ENCODE results near the gene SEC24D.

Gene SEC24D

GRCh38 chr4:118741301-118741855 lies 94.5 kb downstream of the SEC24D start:
- Histone ChIP-seq H3K27ac (ENCODE audit: low read length) (no peak overlapping the region), H3K4me3 (ENCODE audit: low read length) (no peak overlapping the region), H3K9ac (ENCODE audit: low read length) (no peak overlapping the region), H3K36me3 (ENCODE audit: control insufficient read depth, low read depth, low read length) (peaks cover 68% of the 10 kb centered on the region), H3K27me3 (ENCODE audit: control insufficient read depth, insufficient read depth, low read length) (no peaks in the 10 kb centered on the region), H3K4me1 (ENCODE audit: control insufficient read depth, low read depth, low read length) (no peaks in the 10 kb centered on the region), H3K9me3 (ENCODE audit: control insufficient read depth, low read depth, low read length) (no peaks in the 10 kb centered on the region)

- Histone ChIP-seq H3K9me3 (ENCODE audit: control insufficient read depth, low read depth, low read length) (no peaks in the 10 kb centered on the region), H3K36me3 (ENCODE audit: control insufficient read depth, low read depth, low read length) (peaks cover 71% of the 10 kb centered on the region), H3K4me1 (ENCODE audit: control insufficient read depth, low read depth, low read length) (no peaks in the 10 kb centered on the region), H3K27me3 (ENCODE audit: control insufficient read depth, insufficient read depth, low read length) (no peaks in the 10 kb centered on the region), H3K4me3 (ENCODE audit: low read length) (no peak overlapping the region), H3K27ac (ENCODE audit: low read length) (no peak overlapping the region), H3K9ac (ENCODE audit: low read length) (no peak overlapping the region)
Measured at GRCh38 chr4:118740869-118741268, 95.1 kb downstream of the SEC24D start.

- H3K36me3 ChIP-seq (ENCODE audit: control insufficient read depth, low read depth, low read length), result peaks cover 71% of the 10 kb centered on the region
- H3K27ac ChIP-seq (ENCODE audit: low read length), result no peak overlapping the region
- H3K4me3 ChIP-seq (ENCODE audit: low read length), result no peak overlapping the region
- no peaks in the 10 kb centered on the region for H3K4me1 ChIP-seq (ENCODE audit: control insufficient read depth, low read depth, low read length)
- no peak overlapping the region for H3K9ac ChIP-seq (ENCODE audit: low read length)
- H3K9me3 ChIP-seq (ENCODE audit: control insufficient read depth, low read depth, low read length), result no peaks in the 10 kb centered on the region
- H3K27me3 ChIP-seq (ENCODE audit: control insufficient read depth, insufficient read depth, low read length), result no peaks in the 10 kb centered on the region
Measured at GRCh38 chr4:118739022-118739713, 96.8 kb downstream of the SEC24D start.

- Histone ChIP-seq H3K27me3 (ENCODE audit: control insufficient read depth, insufficient read depth, low read length) (no peaks in the 10 kb centered on the region), H3K9me3 (ENCODE audit: control insufficient read depth, low read depth, low read length) (no peaks in the 10 kb centered on the region), H3K9ac (ENCODE audit: low read length) (no peak overlapping the region), H3K27ac (ENCODE audit: low read length) (no peak overlapping the region), H3K36me3 (ENCODE audit: control insufficient read depth, low read depth, low read length) (peaks cover 66% of the 10 kb centered on the region), H3K4me3 (ENCODE audit: low read length) (no peak overlapping the region), H3K4me1 (ENCODE audit: control insufficient read depth, low read depth, low read length) (no peaks in the 10 kb centered on the region)
Measured at GRCh38 chr4:118738090-118738489, 97.8 kb downstream of the SEC24D start.

- Histone ChIP-seq H3K9me3 (ENCODE audit: control insufficient read depth, low read depth, low read length) (no peaks in the 10 kb centered on the region), H3K27me3 (ENCODE audit: control insufficient read depth, insufficient read depth, low read length) (no peaks in the 10 kb centered on the region), H3K4me3 (ENCODE audit: low read length) (no peak overlapping the region), H3K27ac (ENCODE audit: low read length) (no peak overlapping the region), H3K36me3 (ENCODE audit: control insufficient read depth, low read depth, low read length) (peaks cover 69% of the 10 kb centered on the region), H3K4me1 (ENCODE audit: control insufficient read depth, low read depth, low read length) (no peaks in the 10 kb centered on the region), H3K9ac (ENCODE audit: low read length) (no peak overlapping the region)
Measured at GRCh38 chr4:118736900-118737299, 99.0 kb downstream of the SEC24D start.

GRCh38 chr4:118734491-118735205 lies 101.3 kb downstream of the SEC24D start:
- no peaks in the 10 kb centered on the region for H3K27me3 ChIP-seq (ENCODE audit: control insufficient read depth, insufficient read depth, low read length)
- H3K9me3 ChIP-seq (ENCODE audit: control insufficient read depth, low read depth, low read length), result no peaks in the 10 kb centered on the region
- no peak overlapping the region for H3K4me3 ChIP-seq (ENCODE audit: low read length)
- H3K4me1 ChIP-seq (ENCODE audit: control insufficient read depth, low read depth, low read length), result no peaks in the 10 kb centered on the region
- no peak overlapping the region for H3K27ac ChIP-seq (ENCODE audit: low read length)
- H3K9ac ChIP-seq (ENCODE audit: low read length), result no peak overlapping the region
- peaks cover 72% of the 10 kb centered on the region for H3K36me3 ChIP-seq (ENCODE audit: control insufficient read depth, low read depth, low read length)

- Histone ChIP-seq H3K9me3 (ENCODE audit: control insufficient read depth, low read depth, low read length) (no peaks in the 10 kb centered on the region), H3K27ac (ENCODE audit: low read length) (no peak overlapping the region), H3K4me1 (ENCODE audit: control insufficient read depth, low read depth, low read length) (no peaks in the 10 kb centered on the region), H3K9ac (ENCODE audit: low read length) (no peak overlapping the region), H3K36me3 (ENCODE audit: control insufficient read depth, low read depth, low read length) (peaks cover 69% of the 10 kb centered on the region), H3K27me3 (ENCODE audit: control insufficient read depth, insufficient read depth, low read length) (no peaks in the 10 kb centered on the region), H3K4me3 (ENCODE audit: low read length) (no peak overlapping the region)
Measured at GRCh38 chr4:118732591-118733330, 103.2 kb downstream of the SEC24D start.

- no peaks in the 10 kb centered on the region for H3K9me3 ChIP-seq (ENCODE audit: control insufficient read depth, low read depth, low read length)
- no peaks in the 10 kb centered on the region for H3K4me1 ChIP-seq (ENCODE audit: control insufficient read depth, low read depth, low read length)
- no peak overlapping the region for H3K9ac ChIP-seq (ENCODE audit: low read length)
- H3K4me3 ChIP-seq (ENCODE audit: low read length), result no peak overlapping the region
- peaks cover 72% of the 10 kb centered on the region for H3K36me3 ChIP-seq (ENCODE audit: control insufficient read depth, low read depth, low read length)
- no peaks in the 10 kb centered on the region for H3K27me3 ChIP-seq (ENCODE audit: control insufficient read depth, insufficient read depth, low read length)
- H3K27ac ChIP-seq (ENCODE audit: low read length), result no peak overlapping the region
Measured at GRCh38 chr4:118730683-118731082, 105.2 kb downstream of the SEC24D start.

GRCh38 chr4:118729287-118730286 lies 106.3 kb downstream of the SEC24D start:
- no peaks in the 10 kb centered on the region for H3K4me1 ChIP-seq (ENCODE audit: control insufficient read depth, low read depth, low read length)
- no peak overlapping the region for H3K27ac ChIP-seq (ENCODE audit: low read length)
- peaks cover 69% of the 10 kb centered on the region for H3K36me3 ChIP-seq (ENCODE audit: control insufficient read depth, low read depth, low read length)
- no peaks in the 10 kb centered on the region for H3K9me3 ChIP-seq (ENCODE audit: control insufficient read depth, low read depth, low read length)
- H3K4me3 ChIP-seq (ENCODE audit: low read length), result no peak overlapping the region
- no peak overlapping the region for H3K9ac ChIP-seq (ENCODE audit: low read length)
- H3K27me3 ChIP-seq (ENCODE audit: control insufficient read depth, insufficient read depth, low read length), result no peaks in the 10 kb centered on the region

- Histone ChIP-seq H3K4me1 (ENCODE audit: control insufficient read depth, low read depth, low read length) (no peaks in the 10 kb centered on the region), H3K9ac (ENCODE audit: low read length) (no peak overlapping the region), H3K4me3 (ENCODE audit: low read length) (no peak overlapping the region), H3K9me3 (ENCODE audit: control insufficient read depth, low read depth, low read length) (no peaks in the 10 kb centered on the region), H3K27ac (ENCODE audit: low read length) (no peak overlapping the region), H3K36me3 (ENCODE audit: control insufficient read depth, low read depth, low read length) (peaks cover 66% of the 10 kb centered on the region), H3K27me3 (ENCODE audit: control insufficient read depth, insufficient read depth, low read length) (no peaks in the 10 kb centered on the region)
Measured at GRCh38 chr4:118727360-118727759, 108.6 kb downstream of the SEC24D start.
